GM12801 (cell line): ENCODE measurements around the gene OCA2.

Source experiments
- TF ChIP-seq, protein P1 (sequence below): IDR thresholded peaks from one replicate; pipeline ENCODE4 v1.5.1; 2011; ENCODE audit warnings: control low read depth; ENCODE audit not compliant: insufficient read length; ENCODE audit errors: extremely low read depth

Gene OCA2

DNA sequence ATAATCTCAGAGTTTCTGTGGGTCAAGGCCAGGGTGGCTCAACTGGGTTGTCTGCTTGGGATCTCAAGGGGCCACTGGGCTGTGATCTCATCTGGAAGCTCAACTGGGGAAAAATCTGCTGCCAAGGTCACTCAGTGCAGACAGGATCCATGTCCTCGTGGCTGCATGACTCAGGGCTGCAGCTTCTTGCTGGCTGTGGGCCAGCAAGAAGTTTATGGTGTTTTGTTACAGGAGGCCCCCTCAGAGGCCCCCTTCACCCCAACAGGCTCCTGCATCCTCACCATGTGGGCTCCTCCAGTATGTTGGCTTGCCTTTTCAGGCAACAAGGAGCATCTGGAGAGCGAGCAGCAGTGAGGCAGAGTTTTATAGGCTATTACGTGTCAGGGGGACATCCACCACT is 14.6 kb downstream of the OCA2 start:
- TF ChIP-seq, protein P1, sequence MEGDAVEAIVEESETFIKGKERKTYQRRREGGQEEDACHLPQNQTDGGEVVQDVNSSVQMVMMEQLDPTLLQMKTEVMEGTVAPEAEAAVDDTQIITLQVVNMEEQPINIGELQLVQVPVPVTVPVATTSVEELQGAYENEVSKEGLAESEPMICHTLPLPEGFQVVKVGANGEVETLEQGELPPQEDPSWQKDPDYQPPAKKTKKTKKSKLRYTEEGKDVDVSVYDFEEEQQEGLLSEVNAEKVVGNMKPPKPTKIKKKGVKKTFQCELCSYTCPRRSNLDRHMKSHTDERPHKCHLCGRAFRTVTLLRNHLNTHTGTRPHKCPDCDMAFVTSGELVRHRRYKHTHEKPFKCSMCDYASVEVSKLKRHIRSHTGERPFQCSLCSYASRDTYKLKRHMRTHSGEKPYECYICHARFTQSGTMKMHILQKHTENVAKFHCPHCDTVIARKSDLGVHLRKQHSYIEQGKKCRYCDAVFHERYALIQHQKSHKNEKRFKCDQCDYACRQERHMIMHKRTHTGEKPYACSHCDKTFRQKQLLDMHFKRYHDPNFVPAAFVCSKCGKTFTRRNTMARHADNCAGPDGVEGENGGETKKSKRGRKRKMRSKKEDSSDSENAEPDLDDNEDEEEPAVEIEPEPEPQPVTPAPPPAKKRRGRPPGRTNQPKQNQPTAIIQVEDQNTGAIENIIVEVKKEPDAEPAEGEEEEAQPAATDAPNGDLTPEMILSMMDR = no peak

DNA sequence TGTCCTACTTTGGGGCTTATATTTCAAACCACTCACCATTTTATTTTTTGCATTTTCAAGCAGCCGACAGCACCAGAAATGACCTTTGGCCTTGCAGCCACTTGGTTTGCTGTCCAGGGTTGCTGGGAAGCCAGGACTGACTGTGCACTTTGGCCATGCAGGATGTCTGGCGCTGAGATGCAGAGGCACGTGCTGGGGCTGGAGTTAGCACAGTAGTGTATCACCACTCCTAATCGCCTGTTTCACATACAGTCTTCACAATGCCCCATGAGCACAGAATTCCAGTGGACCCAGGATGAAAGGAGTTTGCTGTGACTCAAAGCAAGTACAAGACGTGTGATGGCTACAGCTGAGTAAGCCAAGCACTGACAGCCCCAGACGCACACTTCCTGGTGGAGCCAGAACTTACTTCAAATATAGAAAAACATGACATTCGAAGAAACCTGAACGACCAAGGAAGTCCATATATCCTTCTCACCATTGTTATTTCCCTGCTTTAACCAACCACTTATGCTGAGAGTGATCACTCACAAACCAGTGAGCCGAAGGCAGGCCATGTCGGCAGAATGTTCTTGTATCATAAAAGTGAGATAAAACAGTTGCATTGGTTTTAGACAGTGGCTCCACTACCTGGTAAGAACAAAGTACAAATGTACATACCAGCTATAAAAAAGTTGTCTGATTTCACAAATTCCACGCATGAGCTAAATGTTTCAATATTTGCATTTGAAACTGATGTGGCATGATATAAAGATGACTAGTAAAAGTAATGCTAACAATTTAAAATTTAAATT is 16.0 kb downstream of the OCA2 start:
- TF ChIP-seq, protein P1 = no peak

DNA sequence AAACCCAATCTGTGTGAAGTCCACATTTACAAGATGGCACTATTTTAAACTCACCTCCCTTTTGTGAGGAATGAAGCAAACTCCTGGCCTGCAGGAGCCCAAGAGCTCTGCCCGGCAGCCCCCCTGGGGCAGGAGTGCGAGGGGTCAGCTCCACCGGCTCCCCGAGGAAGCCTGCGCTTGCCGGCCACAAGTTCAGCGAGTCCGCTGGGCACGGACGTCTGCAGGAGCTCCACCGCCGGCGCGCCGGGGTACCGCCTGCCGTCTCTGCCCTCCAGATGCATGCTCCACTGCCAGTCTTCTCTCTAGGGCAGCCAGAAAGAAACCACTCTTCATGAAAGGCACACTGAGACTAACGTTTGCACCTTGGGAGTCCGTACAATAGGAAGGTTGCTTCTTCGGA is 17.5 kb downstream of the OCA2 start:
- TF ChIP-seq, protein P1 = no peak

DNA sequence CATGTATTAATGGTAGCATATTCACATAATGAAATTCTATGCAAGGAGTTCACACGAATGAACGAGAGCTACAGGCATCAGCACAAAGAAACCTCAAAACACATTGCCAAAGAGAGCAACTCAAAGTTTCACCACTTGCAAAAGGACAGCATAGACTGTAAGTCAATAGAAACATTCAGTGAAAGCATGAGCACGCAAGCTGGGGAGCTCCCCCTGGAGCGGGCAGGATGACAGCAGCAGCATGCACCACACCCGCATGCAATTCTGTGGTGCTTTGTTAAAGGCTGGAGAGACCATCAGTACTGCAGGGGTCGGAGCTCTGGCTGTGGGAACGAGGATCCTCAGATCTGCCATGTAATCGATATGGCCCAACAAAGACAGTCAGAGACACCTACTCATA is 18.7 kb downstream of the OCA2 start:
- TF ChIP-seq, protein P1 = no peak

DNA sequence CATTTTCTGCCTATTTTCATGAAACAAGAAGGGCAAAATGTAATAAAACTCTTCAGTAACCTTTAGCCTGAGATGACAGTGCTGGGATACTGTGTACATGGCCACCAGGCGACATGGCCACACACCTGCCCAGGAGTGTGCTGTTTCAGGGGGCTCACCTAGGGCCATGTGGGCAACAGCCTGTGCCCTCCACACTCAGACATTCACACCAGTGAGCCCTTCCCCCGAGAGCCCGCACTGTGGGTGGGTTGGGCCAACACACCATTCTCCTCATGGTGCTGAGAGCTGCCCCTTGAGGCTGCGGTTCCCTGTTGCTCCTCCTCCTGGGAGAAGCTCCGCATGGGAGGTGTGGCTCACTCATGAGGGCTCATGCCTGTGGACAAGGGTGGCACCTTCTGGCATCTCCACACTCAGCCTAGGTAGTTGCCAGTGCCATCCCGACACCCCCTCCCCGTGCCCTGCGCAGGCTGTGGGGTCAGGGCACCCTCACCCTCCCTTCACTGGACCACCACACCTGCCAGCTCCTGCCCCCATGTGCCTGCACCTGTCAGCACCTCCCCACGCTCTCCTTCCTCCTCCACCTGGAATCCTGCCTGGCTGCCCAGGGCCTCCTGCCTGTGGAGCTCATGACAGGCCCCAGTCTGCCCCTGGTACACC is 19.7 kb downstream of the OCA2 start:
- TF ChIP-seq, protein P1 = no peak

DNA sequence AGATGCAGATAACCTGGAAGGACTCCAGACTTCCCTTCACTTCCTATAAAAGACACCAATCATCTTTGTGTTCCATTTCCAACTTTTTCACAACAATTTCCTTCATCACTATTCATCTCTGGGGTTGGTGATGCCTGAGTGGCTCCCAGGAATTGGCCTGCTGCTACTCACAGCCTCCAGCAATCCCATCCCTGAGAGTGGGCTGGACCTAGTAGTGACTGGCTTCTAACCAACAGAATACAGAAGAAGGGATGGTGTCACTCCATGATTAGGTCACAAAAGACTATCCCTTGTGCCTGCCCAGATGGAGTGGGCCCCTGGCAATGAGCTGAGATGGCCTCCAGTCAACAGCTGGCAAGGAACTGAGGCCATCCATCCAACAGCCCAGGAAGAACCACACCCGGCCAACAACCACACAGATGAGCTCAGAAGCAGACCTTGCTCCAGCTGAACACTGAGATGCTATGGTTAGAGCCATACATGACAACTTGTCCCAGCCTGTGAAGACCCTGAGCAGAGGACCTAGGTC is 20.9 kb downstream of the OCA2 start:
- TF ChIP-seq, protein P1 = no peak

DNA sequence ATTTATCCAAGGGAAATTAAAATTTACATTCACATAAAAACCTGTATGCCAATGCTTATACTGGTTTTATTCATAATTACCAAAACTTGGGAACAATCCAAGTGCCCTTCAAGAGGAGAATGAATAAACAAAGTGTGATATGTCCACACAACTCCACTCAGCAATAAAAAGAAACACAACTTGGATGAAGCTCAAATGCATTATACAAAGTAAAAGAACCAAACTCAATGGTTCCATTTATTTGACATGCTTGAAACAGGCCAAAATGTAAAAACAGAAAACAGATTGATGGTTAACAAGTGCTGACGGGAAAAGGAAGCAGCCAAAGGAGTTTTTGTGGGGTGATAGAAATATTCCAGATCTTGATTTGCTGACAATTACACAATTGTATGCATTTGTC is 23.5 kb downstream of the OCA2 start:
- TF ChIP-seq, protein P1 = no peak
